HCT116 (cell line): ENCODE measurements around the gene SLC22A12. TPM values are rescaled to one million over a fixed set of nuclear protein-coding genes. Genes with fewer than 3 reads are reported as not detected.

Experiments
- ATAC-seq: fragments of 200-7000 bp; cut with Tn5 transposase; 2 replicates; pipeline ENCODE4 v1.9.1; 2020; ENCODE audit warnings: mild to moderate bottlenecking, moderate library complexity
- BruUV-seq: library from RNA; stranded (reverse); fragments of 400-500 nt; replicated peaks from 2 replicates; lab custom pipeline; 2021; lab: Mats Ljungman, UMichigan
- CTCF ChIA-PET: fragments of 300-600 bp; sonication (Branson Sonifier 250); formaldehyde crosslinking; loops from one replicate; lab custom pipeline; 2021; ENCODE audit warnings: antibody characterized with exemption; lab: Charles Lee
- POLR2A ChIA-PET: fragments of 300-600, 350-600 bp; sonication (Branson Sonifier 250); formaldehyde crosslinking; loops from one replicate; lab custom pipeline; 2021; ENCODE audit warnings: antibody characterized with exemption; lab: Charles Lee
- RAD21 ChIA-PET, 2 experiments: fragments of 300-600 bp; sonication (Branson Sonifier 250); formaldehyde crosslinking; loops; one replicate each; lab custom pipeline; 2023; ENCODE audit warnings: low total read pairs in 2 of 2; ENCODE audit not compliant: uncharacterized antibody in 2 of 2, unreplicated experiment in 2 of 2, low non-redundant PET in 1 of 2; lab: Charles Lee
- DNase-seq: peaks from one replicate; pipeline ENCODE4 v3.0.0-alpha.2; 2010; ENCODE audit warnings: low read depth, low spot score
- H2AFZ ChIP-seq: fragments of 200-600 bp; shearing (Covaris generic), sonication (generic); 2 replicates; pipeline ENCODE4 v1.6.1; 2017; ENCODE audit warnings: low read depth, mixed run types, mixed read lengths, antibody characterized with exemption, low read length; ENCODE audit not compliant: poor library complexity, severe bottlenecking
- H3K27ac ChIP-seq: 2 replicates; pipeline ENCODE4 v1.5.1; 2012; ENCODE audit warnings: low read depth, low read length
- H3K27me3 ChIP-seq: fragments of 200-600 bp; sonication (generic); 2 replicates; pipeline ENCODE4 v1.6.1; 2016; ENCODE audit warnings: mixed run types, low read length, mixed read lengths; ENCODE audit not compliant: insufficient read depth
- H3K36me3 ChIP-seq, 2 experiments: fragments of 200-500 bp in 1 of 2; fragments of 200-600 bp in 1 of 2; sonication (Bioruptor generic) in 1 of 2; sonication (generic) in 1 of 2; 2 replicates each; pipeline versions ENCODE4 v1.5.1 to v1.6.1; 2014 to 2016; ENCODE audit warnings: low read length in 2 of 2, inconsistent platforms in 1 of 2, mixed read lengths in 1 of 2, mixed run types in 1 of 2; ENCODE audit not compliant: insufficient read depth in 2 of 2, control insufficient read depth in 1 of 2
- H3K4me1 ChIP-seq, 2 experiments: fragments of 200-600 bp in 1 of 2; sonication (generic) in 1 of 2; 2 replicates each; pipeline versions ENCODE4 v1.5.1 to v1.6.1; 2012 to 2017; ENCODE audit warnings: low read length in 2 of 2, inconsistent platforms in 1 of 2, mild to moderate bottlenecking in 1 of 2, mixed read lengths in 1 of 2, mixed run types in 1 of 2, moderate library complexity in 1 of 2; ENCODE audit not compliant: insufficient read depth in 2 of 2, control insufficient read depth in 1 of 2
- H3K4me2 ChIP-seq: fragments of 200-600 bp; sonication (generic); 2 replicates; pipeline ENCODE4 v1.6.1; 2017; ENCODE audit warnings: mixed run types, low read length, mixed read lengths
- H3K4me3 ChIP-seq, 2 experiments: fragments of 200-600 bp in 1 of 2; sonication (generic) in 1 of 2; replicated peaks in 1 of 2; 2 replicates each; pipeline ENCODE4 v1.5.1; 2011 to 2016; ENCODE audit warnings: low read length in 2 of 2, control low read depth in 1 of 2, low read depth in 1 of 2, mild to moderate bottlenecking in 1 of 2, mixed read lengths in 1 of 2, mixed run types in 1 of 2
- H3K79me2 ChIP-seq: fragments of 200-600 bp; sonication (generic); 2 replicates; pipeline ENCODE4 v1.6.1; 2017; ENCODE audit warnings: mild to moderate bottlenecking, mixed run types, low read length, moderate library complexity, mixed read lengths; ENCODE audit not compliant: insufficient read depth
- H3K9ac ChIP-seq: fragments of 200-600 bp; sonication (generic); 2 replicates; pipeline ENCODE4 v1.6.1; 2016; ENCODE audit warnings: low read length, mixed read lengths
- H3K9me2 ChIP-seq: fragments of 200-600 bp; sonication (generic), shearing (Covaris generic); 2 replicates; pipeline ENCODE4 v1.6.1; 2017; ENCODE audit warnings: mixed run types, mild to moderate bottlenecking, moderate library complexity; ENCODE audit not compliant: insufficient read depth
- H3K9me3 ChIP-seq, 2 experiments: fragments of 200-500 bp in 1 of 2; fragments of 200-600 bp in 1 of 2; sonication (Bioruptor generic) in 1 of 2; sonication (generic) in 1 of 2; 2 replicates each; pipeline ENCODE4 v1.6.1; 2014 to 2017; ENCODE audit warnings: low read length in 2 of 2, mixed read lengths in 2 of 2, inconsistent platforms in 1 of 2, low read depth in 1 of 2, mild to moderate bottlenecking in 1 of 2, mixed run types in 1 of 2, moderate library complexity in 1 of 2; ENCODE audit not compliant: control insufficient read depth in 1 of 2, insufficient read depth in 1 of 2
- H4K20me1 ChIP-seq: fragments of 200-600 bp; sonication (generic), shearing (Covaris generic); 2 replicates; pipeline ENCODE4 v1.6.1; 2017; ENCODE audit warnings: mixed run types, mild to moderate bottlenecking, moderate library complexity; ENCODE audit not compliant: insufficient read depth
- ATF3 ChIP-seq: IDR thresholded peaks from 2 replicates; pipeline ENCODE4 v1.6.1; 2012
- CEBPB ChIP-seq: IDR thresholded peaks from 2 replicates; pipeline ENCODE4 v1.6.1; 2012; ENCODE audit warnings: low read depth
- CTCF ChIP-seq, 3 experiments: fragments of 200-600 bp in 1 of 3; sonication (generic) in 1 of 3; IDR thresholded peaks in 2 of 3; conservative IDR thresholded peaks in 1 of 3; 2 replicates each; pipeline ENCODE4 v1.5.1; 2012 to 2017; ENCODE audit warnings: low read depth in 2 of 3, low read length in 2 of 3, antibody characterized with exemption in 1 of 3, borderline replicate concordance in 1 of 3, control low read depth in 1 of 3, mild to moderate bottlenecking in 1 of 3, mixed read lengths in 1 of 3, mixed run types in 1 of 3, moderate library complexity in 1 of 3; ENCODE audit not compliant: insufficient read depth in 1 of 3
- EGR1 ChIP-seq: IDR thresholded peaks from 2 replicates; pipeline ENCODE4 v1.6.1; 2012; ENCODE audit warnings: low read depth
- ELF1 ChIP-seq: IDR thresholded peaks from 2 replicates; pipeline ENCODE4 v1.6.1; 2012; ENCODE audit warnings: low read depth, borderline replicate concordance
- EZH2 ChIP-seq: fragments of 200-600 bp; sonication (generic); IDR thresholded peaks from 2 replicates; pipeline ENCODE4 v1.6.1; 2017; ENCODE audit warnings: antibody characterized with exemption, mixed run types
- FOSL1 ChIP-seq: IDR thresholded peaks from 2 replicates; pipeline ENCODE4 v1.6.1; 2012; ENCODE audit warnings: low read depth
- JUND ChIP-seq: IDR thresholded peaks from 2 replicates; pipeline ENCODE4 v1.6.1; 2012
- MAX ChIP-seq: IDR thresholded peaks from 2 replicates; pipeline ENCODE4 v1.6.1; 2012
- SP1 ChIP-seq: IDR thresholded peaks from 2 replicates; pipeline ENCODE4 v1.6.1; 2012; ENCODE audit warnings: low read depth
- SRF ChIP-seq: IDR thresholded peaks from 2 replicates; pipeline ENCODE4 v1.6.1; 2012; ENCODE audit warnings: low read depth
- YY1 ChIP-seq: IDR thresholded peaks from 2 replicates; pipeline ENCODE4 v1.6.1; 2011; ENCODE audit warnings: low read length, low read depth, moderate library complexity, mild to moderate bottlenecking; ENCODE audit not compliant: insufficient replicate concordance; ENCODE audit errors: extremely low read depth
- intact Hi-C: fragments of 100-400 bp; cut with micrococcal nuclease; formaldehyde crosslinking; loops from 2 replicates; pipeline ENCODE4 v1.10.0; 2022
- total RNA-seq: library from RNA; stranded (reverse); gene quantifications from one replicate; pipeline ENCODE4 v1.2.1, GENCODE V29; 2021; ENCODE audit not compliant: unreplicated experiment

Gene SLC22A12
- total RNA-seq, 1 experiment from 2014 or later: not detected

- ChIA-PET RAD21 (no interaction called here), POLR2A (no interaction called here), CTCF (interaction anchor here (1.2 kb wide), 1 partner anchor 77 kb away, joined by 3 read pairs; no protein-coding TSS in a partner anchor)
- no peaks in the 10 kb centered on the region for H4K20me1 ChIP-seq
- H3K4me1 ChIP-seq: peaks cover 0 to 1% of the 10 kb centered on the region in 2 experiments; a peak in 2 of 4 replicates
- no peaks in the 10 kb centered on the region for H3K27me3 ChIP-seq
- H3K4me2 ChIP-seq: no peak overlapping the region
- H3K79me2 ChIP-seq: no peaks in the 10 kb centered on the region
- TF ChIP-seq CEBPB (no peak), EZH2 (no peak), ATF3 (no peak), MAX (no peak), ELF1 (no peak), SP1 (no peak), YY1 (no peak), CTCF (IDR thresholded peaks at IDR 0.05 in 2 of 3, conservative IDR thresholded peaks at IDR 0.05 in 1 of 3; ENCODE audit: borderline replicate concordance in 1 of 3, insufficient read depth in 1 of 3, low read depth in 2 of 3, low read length in 2 of 3) (no peak), FOSL1 (no peak), EGR1 (no peak), JUND (no peak), SRF (no peak)
- no peaks in the 10 kb centered on the region for H3K9me2 ChIP-seq
- H3K9me3 ChIP-seq: no peaks in the 10 kb centered on the region
- H3K36me3 ChIP-seq: no peaks in the 10 kb centered on the region
- DNase-seq (no peak), ATAC-seq (no peak)
- intact Hi-C loops: no loop called here
- H3K4me3 ChIP-seq: no peak overlapping the region
- H3K9ac ChIP-seq: no peak overlapping the region
- H3K27ac ChIP-seq: no peak overlapping the region
- no peak overlapping the region for H2AFZ ChIP-seq
- BruUV-seq: no TSS peak
Observed at GRCh38 chr11:64572143-64572542, 18.9 kb upstream of the SLC22A12 start.
